Inflammatory macrophage (primary cell): Measurements from ENCODE around the gene SHISA3.

Experiments
- DNase-seq, 2 donors: peaks; one replicate each; pipeline ENCODE4 v3.0.0-alpha.2; 2020 to 2022

Gene SHISA3

DNA sequence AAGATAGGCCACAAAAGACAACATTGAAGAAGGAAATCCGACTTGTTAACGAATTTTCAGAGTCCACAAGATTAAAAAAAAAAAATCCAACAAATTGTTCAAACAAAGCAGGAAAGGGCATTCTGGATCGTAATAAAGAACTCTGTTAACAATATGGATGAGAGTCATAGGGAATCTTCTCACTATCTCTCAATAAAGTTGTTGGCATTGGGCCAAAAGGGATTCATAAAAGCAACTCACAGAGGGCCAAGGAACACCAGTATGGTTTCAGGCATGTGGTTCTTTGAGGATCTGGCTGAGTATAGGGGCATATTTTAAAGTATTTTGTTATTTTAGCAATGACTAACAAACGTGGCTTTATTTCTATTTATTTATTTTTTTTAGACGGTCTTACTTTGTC lies 49.5 kb downstream of the SHISA3 start:
- no peak for DNase-seq
